Muscle layer of duodenum (tissue), 2 donors: Measurements from ENCODE around the gene RPS18.
"Not testable (repeated sequence)": the region's sequence is repeated elsewhere in the genome, so short reads cannot be mapped to it uniquely, and the experiment has no call there.

Experiments used
- H3K27ac ChIP-seq: one replicate; pipeline ENCODE4 v1.7.0; 2013; ENCODE audit warnings: mild to moderate bottlenecking, low read length
- H3K27me3 ChIP-seq: one replicate; pipeline ENCODE4 v1.7.0; 2013; ENCODE audit warnings: low read depth, mild to moderate bottlenecking, control low read depth, low read length
- H3K36me3 ChIP-seq, 2 donors: one replicate each; pipeline ENCODE4 v1.7.0; 2013; ENCODE audit warnings: low read length in 2 of 2, control low read depth in 1 of 2, mild to moderate bottlenecking in 1 of 2; ENCODE audit not compliant: insufficient read depth in 2 of 2, control insufficient read depth in 1 of 2
- H3K4me1 ChIP-seq, 2 donors: one replicate each; pipeline ENCODE4 v1.7.0; 2013; ENCODE audit warnings: low read length in 2 of 2, mild to moderate bottlenecking in 2 of 2, control low read depth in 1 of 2, moderate library complexity in 1 of 2; ENCODE audit not compliant: insufficient read depth in 2 of 2, control insufficient read depth in 1 of 2
- H3K4me3 ChIP-seq, 2 donors: one replicate each; pipeline ENCODE4 v1.7.0; 2013; ENCODE audit warnings: low read length in 2 of 2, low read depth in 1 of 2, mild to moderate bottlenecking in 1 of 2
- H3K9me3 ChIP-seq, 2 donors: one replicate each; pipeline ENCODE4 v1.7.0; 2013; ENCODE audit warnings: low read length in 2 of 2, control low read depth in 1 of 2, mild to moderate bottlenecking in 1 of 2; ENCODE audit not compliant: control insufficient read depth in 1 of 2
- donor health status: healthy.

Gene RPS18

GRCh38 chr6:33273129-33273923 is 1.5 kb downstream of the RPS18 start:
- Histone ChIP-seq H3K27ac (peak overlapping the region; percentile 99), H3K4me3 (peak overlapping the region; percentile 87 to 100), H3K36me3 (peaks cover 32 to 39% of the 10 kb centered on the region in 2 donors), H3K9me3 (no peaks in the 10 kb centered on the region), H3K27me3 (no peaks in the 10 kb centered on the region), H3K4me1 (peaks cover 16 to 70% of the 10 kb centered on the region in 2 donors)

- Histone ChIP-seq H3K27me3 (no peaks in the 10 kb centered on the region), H3K4me1 (peaks cover 16 to 78% of the 10 kb centered on the region in 2 donors), H3K27ac (peak overlapping the region; percentile 41), H3K4me3 (peak overlapping the region in 1 of 2 donors; percentile 1), H3K36me3 (peaks cover 30 to 31% of the 10 kb centered on the region in 2 donors), H3K9me3 (no peaks in the 10 kb centered on the region)
Observed at GRCh38 chr6:33273924-33274902, 2.3 kb downstream of the RPS18 start.

- H3K4me1 ChIP-seq, result peaks cover 16 to 72% of the 10 kb centered on the region in 2 donors
- peak overlapping the region; percentile 83 for H3K27ac ChIP-seq
- not testable (repeated sequence) for H3K9me3 ChIP-seq, H3K27me3 ChIP-seq
- peaks cover 32 to 43% of the 10 kb centered on the region in 2 donors for H3K36me3 ChIP-seq
- peak overlapping the region; percentile 68 to 85 for H3K4me3 ChIP-seq
Observed at GRCh38 chr6:33275795-33276580, 4.1 kb downstream of the RPS18 start.

- Histone ChIP-seq H3K9me3 (no peaks in the 10 kb centered on the region), H3K36me3 (peaks cover 37 to 49% of the 10 kb centered on the region in 2 donors), H3K27ac (peak overlapping the region; percentile 83), H3K27me3 (no peaks in the 10 kb centered on the region), H3K4me3 (peak overlapping the region; percentile 68 to 85), H3K4me1 (peaks cover 16 to 71% of the 10 kb centered on the region in 2 donors)
Observed at GRCh38 chr6:33276581-33276863, 4.6 kb downstream of the RPS18 start.

GRCh38 chr6:33276864-33277662 is 5.2 kb downstream of the RPS18 start, which contains the start of gene B3GALT4:
TSS of gene B3GALT4 (plus strand) at chr6:33277123. CDS start at chr6:33277420, 297 bp downstream.
- Histone ChIP-seq H3K27me3 (no peaks in the 10 kb centered on the region), H3K9me3 (no peaks in the 10 kb centered on the region), H3K36me3 (peaks cover 37 to 54% of the 10 kb centered on the region in 2 donors), H3K4me3 (peak within 1 kb of the TSS; percentile 68 to 85), H3K4me1 (peaks cover 16 to 71% of the 10 kb centered on the region in 2 donors), H3K27ac (peak within 1 kb of the TSS; percentile 83)

- Histone ChIP-seq H3K27ac (peak overlapping the region; percentile 74), H3K36me3 (peaks cover 36 to 62% of the 10 kb centered on the region in 2 donors), H3K4me3 (peak overlapping the region; percentile 68 to 85), H3K27me3 (no peaks in the 10 kb centered on the region), H3K4me1 (peaks cover 11 to 64% of the 10 kb centered on the region in 2 donors), H3K9me3 (no peaks in the 10 kb centered on the region)
Observed at GRCh38 chr6:33277663-33278391, 6.0 kb downstream of the RPS18 start.

GRCh38 chr6:33278392-33278741 is 6.5 kb downstream of the RPS18 start:
- Histone ChIP-seq H3K4me3 (no peak overlapping the region), H3K4me1 (peaks cover 6 to 59% of the 10 kb centered on the region in 2 donors), H3K27ac (no peak overlapping the region), H3K36me3 (peaks cover 32 to 62% of the 10 kb centered on the region in 2 donors), H3K27me3 (no peaks in the 10 kb centered on the region), H3K9me3 (no peaks in the 10 kb centered on the region)

- no peaks in the 10 kb centered on the region for H3K9me3 ChIP-seq
- no peak overlapping the region for H3K27ac ChIP-seq
- H3K4me1 ChIP-seq, result peaks cover 4 to 55% of the 10 kb centered on the region in 2 donors
- H3K4me3 ChIP-seq, result no peak overlapping the region
- peaks cover 32 to 66% of the 10 kb centered on the region in 2 donors for H3K36me3 ChIP-seq
- no peaks in the 10 kb centered on the region for H3K27me3 ChIP-seq
Observed at GRCh38 chr6:33278810-33279209, 6.9 kb downstream of the RPS18 start.

GRCh38 chr6:33279257-33279695 is 7.4 kb downstream of the RPS18 start:
- H3K36me3 ChIP-seq, result peaks cover 30 to 69% of the 10 kb centered on the region in 2 donors
- peaks cover 4 to 50% of the 10 kb centered on the region in 2 donors for H3K4me1 ChIP-seq
- H3K9me3 ChIP-seq, result no peaks in the 10 kb centered on the region
- no peak overlapping the region for H3K4me3 ChIP-seq
- H3K27ac ChIP-seq, result no peak overlapping the region
- H3K27me3 ChIP-seq, result no peaks in the 10 kb centered on the region
